HG02610 (cell line): ENCODE results near the gene TMC2.
A peak's percentile ranks its signal among the peaks of the same experiment; 100 is the strongest.

Source experiments
- ATAC-seq: cut with Tn5 transposase; IDR thresholded peaks from one replicate; pipeline ENCODE4 v1.9.1; 2021; ENCODE audit warnings: mild to moderate bottlenecking, moderate library complexity; ENCODE audit not compliant: unreplicated experiment

TMC2 gene

GRCh38 chr20:2619961-2620595 is 83.7 kb downstream of the TMC2 start:
- ATAC-seq = no peak

DNA sequence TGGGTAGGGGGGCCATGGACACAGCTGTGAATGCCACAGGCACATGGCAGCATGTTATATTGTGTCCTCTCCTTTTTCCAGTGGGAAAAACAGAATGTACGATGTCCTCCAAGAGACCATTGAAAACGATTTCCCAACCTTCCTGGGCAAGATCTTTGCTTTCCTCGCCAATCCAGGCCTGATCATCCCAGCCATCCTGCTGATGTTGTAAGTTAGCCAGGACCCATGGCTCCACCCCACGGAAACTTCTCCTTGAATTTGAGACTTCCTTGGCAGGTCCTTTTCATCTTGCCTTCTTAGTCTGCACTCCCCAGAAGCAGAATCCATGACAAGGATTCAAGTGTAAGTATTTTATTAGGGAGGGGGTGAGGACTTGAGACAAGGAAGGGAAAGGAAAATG is 87.8 kb downstream of the TMC2 start:
- ATAC-seq = no peak

- no peak for ATAC-seq
These were observed 88.7 kb downstream of the TMC2 start for GRCh38 chr20:2625062-2625461.

- ATAC-seq = no peak
These were observed 90.6 kb downstream of the TMC2 start for GRCh38 chr20:2626853-2627541.

DNA sequence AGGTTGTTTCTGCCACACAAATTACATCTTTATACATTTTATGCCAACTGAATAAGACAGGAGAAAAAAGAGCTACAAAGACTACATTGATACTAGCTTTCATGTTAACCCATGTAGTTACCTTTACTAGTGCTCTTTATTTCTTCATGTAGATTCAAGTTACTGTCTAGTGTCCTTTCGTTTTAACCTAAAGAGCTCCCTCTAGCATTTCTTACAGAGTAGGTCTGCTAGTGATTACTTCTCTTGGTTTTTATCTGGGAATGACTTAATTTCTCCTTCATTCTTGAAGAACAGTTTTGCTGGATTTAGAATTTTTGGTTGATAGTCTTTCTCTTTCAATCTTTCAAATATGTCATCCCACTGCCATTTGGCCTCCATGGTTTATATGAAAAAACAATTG is 94.9 kb downstream of the TMC2 start:
- ATAC-seq = no peak

GRCh38 chr20:2633381-2633780 is 97.0 kb downstream of the TMC2 start:
- no peak for ATAC-seq

- no peak for ATAC-seq
These were observed 100.9 kb downstream of the TMC2 start for GRCh38 chr20:2637246-2637645.

DNA sequence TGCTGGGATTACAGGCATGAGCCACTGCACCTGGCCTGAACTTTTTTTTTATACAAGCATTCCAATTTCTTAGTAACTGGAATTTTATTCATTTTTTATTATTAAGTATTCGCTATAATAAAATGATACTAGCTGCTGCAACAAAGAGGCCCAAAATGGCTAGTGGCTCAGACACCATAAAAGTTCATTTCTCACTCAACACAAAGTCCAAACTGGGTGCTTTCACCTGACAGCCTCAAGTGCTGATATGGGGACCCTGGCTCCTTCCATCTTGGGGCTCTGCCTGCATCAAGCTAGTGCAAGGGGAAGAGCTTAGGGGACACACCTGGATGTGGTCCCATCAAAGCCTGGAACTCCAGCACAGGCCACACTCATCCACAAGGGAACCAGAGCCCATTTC is 103.9 kb downstream of the TMC2 start:
- ATAC-seq = no peak

- no peak for ATAC-seq
These were observed 104.5 kb downstream of the TMC2 start for GRCh38 chr20:2640899-2641298.

- no peak for ATAC-seq
These were observed 107.3 kb downstream of the TMC2 start for GRCh38 chr20:2643708-2644107.

- ATAC-seq = peak; percentile 74
These were observed 115.7 kb downstream of the TMC2 start, which contains the start of gene NOP56 for GRCh38 chr20:2651772-2652723. Gene NOP56, plus strand, starts transcription at chr20:2652632. Its CDS starts 29 bp downstream, at chr20:2652661.

DNA sequence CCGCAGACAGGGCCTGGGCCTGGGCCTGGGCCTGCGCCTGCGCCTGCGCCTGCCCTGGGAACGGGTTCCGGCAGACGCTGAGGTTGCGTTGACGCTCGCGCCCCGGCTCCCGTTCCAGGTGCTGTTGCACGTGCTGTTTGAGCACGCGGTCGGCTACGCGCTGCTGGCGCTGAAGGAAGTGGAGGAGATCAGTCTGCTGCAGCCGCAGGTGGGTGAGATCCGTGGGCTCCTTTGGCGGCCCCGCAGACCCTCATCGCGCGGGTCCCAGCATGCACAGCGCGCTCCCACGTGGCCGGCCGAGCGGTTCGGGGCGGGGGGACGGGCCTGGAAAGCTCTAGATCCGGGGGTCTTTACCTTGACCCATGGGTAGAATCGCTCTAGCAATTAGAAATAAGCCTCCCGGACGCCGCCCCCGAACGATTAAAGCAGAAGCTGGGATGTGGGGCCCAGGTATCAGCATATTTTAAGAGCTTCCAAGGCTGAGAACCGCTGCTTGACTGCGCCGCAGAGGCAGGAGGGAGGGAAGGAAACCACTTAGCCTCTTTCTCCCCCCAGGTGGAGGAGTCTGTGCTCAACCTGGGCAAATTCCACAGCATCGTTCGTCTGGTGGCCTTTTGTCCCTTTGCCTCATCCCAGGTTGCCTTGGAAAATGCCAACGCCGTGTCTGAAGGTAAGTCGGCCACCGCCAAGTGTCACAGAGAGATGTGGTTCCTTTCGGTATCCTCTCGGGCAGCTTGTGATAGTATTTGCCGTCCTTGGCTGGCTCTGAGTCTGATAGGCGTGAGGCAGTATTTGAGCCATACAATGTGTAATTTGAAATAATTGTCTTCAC is 116.6 kb downstream of the TMC2 start:
- ATAC-seq = peak; percentile 33

GRCh38 chr20:2653556-2654383 is 117.4 kb downstream of the TMC2 start:
- ATAC-seq = no peak

DNA sequence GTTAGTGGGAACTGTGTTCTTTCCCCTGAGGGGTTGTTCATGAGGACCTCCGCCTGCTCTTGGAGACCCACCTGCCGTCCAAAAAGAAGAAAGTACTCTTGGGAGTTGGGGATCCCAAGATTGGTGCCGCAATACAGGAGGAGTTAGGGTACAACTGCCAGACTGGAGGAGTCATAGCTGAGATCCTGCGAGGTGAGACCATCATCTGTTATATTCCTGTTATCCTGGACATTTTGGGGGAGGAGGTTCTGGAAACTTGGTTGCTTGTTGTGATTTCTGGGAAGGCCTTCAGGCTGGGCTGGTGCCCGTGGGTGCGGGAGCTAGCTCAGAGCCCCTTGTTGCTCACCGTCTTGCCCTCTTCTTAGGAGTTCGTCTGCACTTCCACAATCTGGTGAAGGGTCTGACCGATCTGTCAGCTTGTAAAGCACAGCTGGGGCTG is 118.0 kb downstream of the TMC2 start:
- ATAC-seq = no peak

GRCh38 chr20:2654831-2655230 is 118.5 kb downstream of the TMC2 start:
- ATAC-seq = no peak

- no peak for ATAC-seq
These were observed 119.2 kb downstream of the TMC2 start for GRCh38 chr20:2655331-2656116.

GRCh38 chr20:2656471-2657117 is 120.2 kb downstream of the TMC2 start:
- no peak for ATAC-seq

DNA sequence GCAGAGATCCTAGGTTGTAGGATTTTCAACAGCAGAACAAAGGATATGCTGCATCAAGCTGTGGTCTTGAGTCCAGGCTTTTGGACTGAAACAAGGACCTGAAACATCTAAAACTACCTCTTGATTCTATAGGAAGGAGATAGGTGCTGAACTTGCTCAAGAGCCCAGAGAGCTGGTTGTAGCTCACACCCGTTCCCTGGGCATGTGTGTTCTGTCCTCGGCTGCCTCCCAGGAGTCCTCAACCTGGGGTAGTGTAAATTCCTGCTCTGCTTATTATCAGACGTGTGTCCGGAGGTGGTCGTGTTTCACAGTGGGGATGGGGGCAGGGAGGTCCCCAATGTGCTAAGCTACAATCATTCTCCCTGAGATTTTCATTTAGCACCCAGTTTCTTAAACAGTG is 120.9 kb downstream of the TMC2 start:
- no peak for ATAC-seq
